ENCODE results near the gene USP22.

The USP22 gene

DNA sequence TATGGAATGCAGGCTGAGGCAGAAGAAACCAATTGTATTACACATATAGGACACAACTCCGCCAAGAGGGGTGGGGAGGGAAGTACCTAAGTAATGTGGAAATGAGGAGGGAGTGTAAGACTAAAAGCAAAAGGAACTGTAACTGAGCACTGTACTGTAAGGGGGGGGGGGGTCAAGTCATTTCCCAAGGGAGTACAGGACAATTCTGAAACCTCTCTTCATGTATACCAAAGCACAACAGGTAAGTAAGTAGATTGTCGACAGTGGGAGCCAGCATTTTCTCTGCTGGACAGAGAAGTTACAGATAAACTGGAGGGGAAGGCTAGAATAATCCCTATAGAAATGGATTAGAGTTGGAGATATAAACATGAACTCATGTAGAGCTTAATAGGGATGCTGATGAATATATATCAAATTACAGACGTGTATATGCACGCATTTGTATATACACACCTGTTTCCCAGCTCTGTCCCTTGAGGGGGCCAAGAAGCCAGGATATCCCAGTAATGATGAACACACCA lies 6.4 kb downstream of the USP22 start:
- no peaks in the 10 kb centered on the region for H3K27me3 ChIP-seq
- peaks cover 0 to 93% (median 81%) of the 10 kb centered on the region in 4 donors for H3K4me1 ChIP-seq
- no peak for DNase-seq
- peak overlapping the region; percentile 18 to 23 for H3K27ac ChIP-seq
- intact Hi-C loops (cut with DNase I; ENCODE audit: low total_unique reads): no loop called here
- H3K4me3 ChIP-seq: no peak overlapping the region
- TF ChIP-seq, protein P1, sequence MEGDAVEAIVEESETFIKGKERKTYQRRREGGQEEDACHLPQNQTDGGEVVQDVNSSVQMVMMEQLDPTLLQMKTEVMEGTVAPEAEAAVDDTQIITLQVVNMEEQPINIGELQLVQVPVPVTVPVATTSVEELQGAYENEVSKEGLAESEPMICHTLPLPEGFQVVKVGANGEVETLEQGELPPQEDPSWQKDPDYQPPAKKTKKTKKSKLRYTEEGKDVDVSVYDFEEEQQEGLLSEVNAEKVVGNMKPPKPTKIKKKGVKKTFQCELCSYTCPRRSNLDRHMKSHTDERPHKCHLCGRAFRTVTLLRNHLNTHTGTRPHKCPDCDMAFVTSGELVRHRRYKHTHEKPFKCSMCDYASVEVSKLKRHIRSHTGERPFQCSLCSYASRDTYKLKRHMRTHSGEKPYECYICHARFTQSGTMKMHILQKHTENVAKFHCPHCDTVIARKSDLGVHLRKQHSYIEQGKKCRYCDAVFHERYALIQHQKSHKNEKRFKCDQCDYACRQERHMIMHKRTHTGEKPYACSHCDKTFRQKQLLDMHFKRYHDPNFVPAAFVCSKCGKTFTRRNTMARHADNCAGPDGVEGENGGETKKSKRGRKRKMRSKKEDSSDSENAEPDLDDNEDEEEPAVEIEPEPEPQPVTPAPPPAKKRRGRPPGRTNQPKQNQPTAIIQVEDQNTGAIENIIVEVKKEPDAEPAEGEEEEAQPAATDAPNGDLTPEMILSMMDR (IDR thresholded peaks at IDR 0.05): no peak
- H3K36me3 ChIP-seq: peaks cover 0 to 6% (median 4%) of the 10 kb centered on the region in 3 donors
- H3K9me3 ChIP-seq: no peaks in the 10 kb centered on the region

DNA sequence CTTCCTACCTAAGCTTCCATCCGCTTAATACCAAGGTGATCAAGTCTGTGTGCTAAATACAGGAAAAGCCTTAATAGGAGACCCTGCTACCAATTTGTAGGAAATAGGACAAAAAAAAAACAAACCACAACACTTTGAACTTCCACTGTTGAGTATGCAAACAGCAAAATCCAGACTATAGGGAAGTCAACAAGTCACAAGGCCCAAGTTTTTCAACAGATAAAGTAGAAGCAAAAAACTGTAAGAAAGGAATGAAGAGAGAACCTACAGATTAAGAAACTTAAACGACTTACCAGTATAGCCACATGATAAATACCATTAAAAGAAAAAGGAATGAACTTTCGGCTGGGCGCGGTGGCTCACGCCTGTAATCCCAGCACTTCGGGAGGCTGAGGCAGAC lies 7.4 kb downstream of the USP22 start:
- peaks cover 0 to 6% (median 4%) of the 10 kb centered on the region in 3 donors for H3K36me3 ChIP-seq
- intact Hi-C loops (cut with DNase I; ENCODE audit: low total_unique reads): no loop called here
- peaks cover 0 to 94% (median 80%) of the 10 kb centered on the region in 4 donors for H3K4me1 ChIP-seq
- peak overlapping the region; percentile 26 to 54 for H3K27ac ChIP-seq
- DNase-seq: no peak
- H3K27me3 ChIP-seq: no peaks in the 10 kb centered on the region
- no peak overlapping the region for H3K4me3 ChIP-seq
- H3K9me3 ChIP-seq: no peaks in the 10 kb centered on the region
- TF ChIP-seq, protein P1 (IDR thresholded peaks at IDR 0.05): no peak

DNA sequence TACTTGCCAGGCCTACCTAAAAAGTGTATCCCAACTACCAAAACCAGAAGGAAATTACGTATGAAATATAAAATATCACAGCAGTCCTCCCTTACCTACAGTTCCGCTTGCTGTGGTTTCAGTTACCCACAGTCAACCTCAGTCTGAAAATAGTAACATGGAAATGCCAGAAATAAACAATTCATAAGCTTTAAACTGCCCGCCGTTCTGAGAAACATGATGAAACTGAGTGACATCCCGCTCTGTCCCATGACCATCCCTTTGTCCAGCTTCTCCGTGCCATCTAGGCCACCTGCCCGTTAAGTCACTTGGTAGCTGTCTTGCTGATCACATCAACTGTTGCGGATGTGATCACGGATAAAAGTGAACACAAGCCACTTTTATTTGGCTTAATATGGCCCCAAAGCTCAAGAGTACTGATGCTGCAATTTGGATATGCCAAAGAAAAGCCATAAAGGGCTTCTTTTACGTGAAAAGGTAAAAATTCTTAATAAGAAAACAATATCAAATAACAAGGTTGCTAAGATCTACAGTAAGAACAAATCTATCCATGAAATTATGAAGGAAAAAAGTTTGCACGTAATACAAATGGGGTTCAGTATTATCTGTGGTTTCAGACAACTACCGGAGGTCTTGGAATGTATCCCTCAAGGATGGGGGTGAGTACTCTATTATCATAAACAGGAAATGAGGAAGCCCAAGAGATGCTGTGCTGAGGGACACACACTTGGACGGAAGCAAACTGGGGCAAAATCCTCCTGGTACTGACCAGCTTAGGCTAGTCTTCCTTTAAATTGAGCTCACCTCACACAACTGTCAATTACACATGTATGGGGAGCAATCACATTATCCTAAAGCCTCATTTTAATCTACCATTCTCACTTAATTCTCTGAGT lies 8.2 kb downstream of the USP22 start:
- Histone ChIP-seq H3K9me3 (no peaks in the 10 kb centered on the region), H3K27ac (peak overlapping the region; percentile 26 to 54), H3K36me3 (peaks cover 0 to 6% (median 4%) of the 10 kb centered on the region in 3 donors), H3K27me3 (no peaks in the 10 kb centered on the region), H3K4me1 (peaks cover 0 to 94% (median 77%) of the 10 kb centered on the region in 4 donors), H3K4me3 (peak overlapping the region in 1 of 2 donors; percentile 4)
- TF ChIP-seq, protein P1 (IDR thresholded peaks at IDR 0.05): no peak
- intact Hi-C loops (cut with DNase I; ENCODE audit: low total_unique reads): no loop called here
- no peak for DNase-seq

DNA sequence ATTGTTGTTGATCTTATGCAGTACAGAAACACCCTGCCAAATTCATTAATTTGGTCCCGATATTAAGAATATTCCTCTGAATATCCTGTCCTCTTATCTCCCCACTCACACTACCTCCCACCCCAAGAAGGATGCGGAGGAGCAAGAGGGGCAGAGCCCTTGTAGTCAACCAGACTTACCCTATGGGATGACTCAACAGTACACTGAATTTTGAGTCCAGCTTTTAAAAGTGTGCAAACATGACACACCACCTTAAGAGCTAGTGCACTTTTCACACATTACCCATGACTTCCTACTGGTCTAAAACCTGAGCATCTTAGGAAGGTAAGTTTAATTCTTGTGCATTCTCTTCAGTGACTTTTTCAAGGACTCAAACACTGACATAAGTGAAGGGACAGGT lies 9.5 kb downstream of the USP22 start:
- peaks cover 0 to 96% (median 82%) of the 10 kb centered on the region in 4 donors for H3K4me1 ChIP-seq
- H3K27me3 ChIP-seq: no peaks in the 10 kb centered on the region
- H3K4me3 ChIP-seq: no peak overlapping the region
- DNase-seq: no peak
- H3K9me3 ChIP-seq: no peaks in the 10 kb centered on the region
- peak overlapping the region; percentile 26 to 54 for H3K27ac ChIP-seq
- intact Hi-C loops (cut with DNase I; ENCODE audit: low total_unique reads): no loop called here
- TF ChIP-seq, protein P1 (IDR thresholded peaks at IDR 0.05): no peak
- peaks cover 0 to 5% (median 4%) of the 10 kb centered on the region in 3 donors for H3K36me3 ChIP-seq

DNA sequence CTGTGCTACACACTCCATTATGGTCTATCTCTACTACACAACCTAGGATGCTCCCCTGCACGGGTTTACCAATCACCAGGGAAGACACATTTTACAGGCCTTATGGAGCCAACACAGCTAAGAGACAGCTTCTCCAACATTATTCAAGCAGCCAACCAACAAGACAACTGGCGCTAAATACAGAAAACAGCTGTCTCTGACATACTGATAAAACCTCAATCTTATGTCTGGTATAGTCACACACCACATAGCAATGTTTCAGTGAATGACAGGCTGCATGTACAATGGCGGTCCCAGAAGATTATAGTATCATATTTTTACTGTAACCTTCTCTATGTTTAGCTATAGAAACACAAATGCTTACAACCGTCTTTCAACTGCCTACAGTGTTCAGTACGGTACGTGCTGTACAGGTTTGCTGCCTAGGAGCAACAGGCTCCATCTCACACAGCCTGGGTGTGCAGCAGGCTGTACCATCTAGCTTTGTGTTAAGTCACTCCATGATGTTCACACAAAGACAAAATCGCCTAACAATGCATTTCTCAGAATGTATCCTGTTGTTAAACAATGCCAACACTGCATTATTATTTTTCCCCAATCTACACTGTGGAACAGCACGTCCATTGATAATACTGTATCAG lies 10.9 kb downstream of the USP22 start:
- H3K9me3 ChIP-seq: no peaks in the 10 kb centered on the region
- TF ChIP-seq, protein P1 (IDR thresholded peaks at IDR 0.05): no peak
- intact Hi-C loops (cut with DNase I; ENCODE audit: low total_unique reads): no loop called here
- peaks cover 11 to 16% (median 15%) of the 10 kb centered on the region in 3 donors for H3K36me3 ChIP-seq
- peaks cover 0 to 94% (median 75%) of the 10 kb centered on the region in 4 donors for H3K4me1 ChIP-seq
- DNase-seq: no peak
- H3K4me3 ChIP-seq: no peak overlapping the region
- H3K27ac ChIP-seq: no peak overlapping the region
- H3K27me3 ChIP-seq: no peaks in the 10 kb centered on the region
